NOMO-1 (cell line): Measurements from ENCODE around the gene ATP5MK.
"Not testable (repeated sequence)": the region's sequence is repeated elsewhere in the genome, so short reads cannot be mapped to it uniquely, and the experiment has no call there.

Experiments
- DNase-seq, 2 experiments: peaks; one replicate each; lab custom pipeline; 2025; ENCODE audit not compliant: unreplicated experiment in 2 of 2; lab: John Stamatoyannopoulos, UW

ATP5MK gene

GRCh38 chr10:103396067-103396788 lies at the start of gene ATP5MK, which contains the start of gene PDCD11:
Gene ATP5MK, minus strand, starts transcription at chr10:103396475. Its CDS starts 4,018 bp downstream, at chr10:103392457.
Gene PDCD11, plus strand, starts transcription at chr10:103396626. Its CDS starts 1,801 bp downstream, at chr10:103398427.
- peak; percentile 99 for DNase-seq

GRCh38 chr10:103445366-103445765 lies 49.1 kb upstream of the ATP5MK start:
- no peak for DNase-seq

GRCh38 chr10:103444478-103444877 lies 48.2 kb upstream of the ATP5MK start:
- DNase-seq = no peak

- DNase-seq = no peak
These were observed 47.4 kb upstream of the ATP5MK start for GRCh38 chr10:103443475-103444185.

GRCh38 chr10:103442031-103442461 lies 45.8 kb upstream of the ATP5MK start:
- no peak for DNase-seq

- DNase-seq = no peak
These were observed 45.3 kb upstream of the ATP5MK start for GRCh38 chr10:103441611-103442010.

GRCh38 chr10:103441206-103441605 lies 44.9 kb upstream of the ATP5MK start:
- DNase-seq = no peak

- no peak for DNase-seq
These were observed 44.1 kb upstream of the ATP5MK start for GRCh38 chr10:103440416-103440815.

GRCh38 chr10:103439776-103440175 lies 43.5 kb upstream of the ATP5MK start:
- no peak for DNase-seq

- no peak for DNase-seq
These were observed 37.6 kb upstream of the ATP5MK start for GRCh38 chr10:103433858-103434257.

- no peak for DNase-seq
These were observed 35.6 kb upstream of the ATP5MK start for GRCh38 chr10:103431902-103432301.

GRCh38 chr10:103429647-103430046 lies 33.4 kb upstream of the ATP5MK start:
- no peak for DNase-seq

GRCh38 chr10:103428989-103429643 lies 32.8 kb upstream of the ATP5MK start:
- no peak for DNase-seq

GRCh38 chr10:103427866-103428265 lies 31.6 kb upstream of the ATP5MK start:
- no peak for DNase-seq

GRCh38 chr10:103423748-103424147 lies 27.5 kb upstream of the ATP5MK start:
- no peak for DNase-seq

- no peak for DNase-seq
These were observed 22.8 kb upstream of the ATP5MK start for GRCh38 chr10:103419101-103419500.

GRCh38 chr10:103417601-103418000 lies 21.3 kb upstream of the ATP5MK start:
- no peak for DNase-seq

- DNase-seq = not testable (repeated sequence)
These were observed 20.8 kb upstream of the ATP5MK start for GRCh38 chr10:103417148-103417469.

GRCh38 chr10:103416436-103417147 lies 20.3 kb upstream of the ATP5MK start:
- peak in 1 of 2 experiments; percentile 35 for DNase-seq

- no peak for DNase-seq
These were observed 19.3 kb upstream of the ATP5MK start for GRCh38 chr10:103415581-103415980.

- DNase-seq = no peak
These were observed 17.3 kb upstream of the ATP5MK start for GRCh38 chr10:103413564-103413963.
